NT2/D1 (cell line): ENCODE measurements around the gene SUSD2.

Experiments used
- SUZ12 ChIP-seq: IDR thresholded peaks from 2 replicates; pipeline ENCODE4 v1.6.1; 2011; ENCODE audit not compliant: insufficient read length, insufficient read depth; ENCODE audit errors: extremely low read depth
- YY1 ChIP-seq: IDR thresholded peaks from 2 replicates; pipeline ENCODE4 v1.6.1; 2011; ENCODE audit not compliant: insufficient read length, insufficient read depth
- ZNF274 ChIP-seq: IDR thresholded peaks from 2 replicates; pipeline ENCODE4 v1.6.1; 2011; ENCODE audit warnings: mild to moderate bottlenecking, low read depth, low read length

- TF ChIP-seq SUZ12, result no peak
- no peak for TF ChIP-seq YY1
- TF ChIP-seq ZNF274, result no peak
Measured at GRCh38 chr22:24164940-24165339, 16.3 kb upstream of the SUSD2 start.
